CD14-positive monocyte (primary cell): ENCODE results near the gene PPFIA4. TPM values are rescaled to one million over a fixed set of nuclear protein-coding genes. Genes with fewer than 3 reads are reported as not detected.
A peak's percentile ranks its signal among the peaks of the same experiment; 100 is the strongest.

ENCODE experiments used
- DNase-seq, 3 donors: peaks; one replicate each; pipeline ENCODE4 v3.0.0-alpha.2; 2011 to 2022
- H2AFZ ChIP-seq: 2 replicates; pipeline ENCODE4 v1.6.0; 2012; ENCODE audit warnings: mild to moderate bottlenecking, low read depth, low read length, inconsistent platforms; ENCODE audit not compliant: insufficient read depth, poor library complexity, severe bottlenecking
- H3K27ac ChIP-seq, 2 donors: 1 replicate in 1 of 2; 2 replicates in 1 of 2; pipeline ENCODE4 v1.5.1; 2012 to 2013; ENCODE audit warnings: low read length in 2 of 2, control low read depth in 1 of 2, inconsistent platforms in 1 of 2, low read depth in 1 of 2, mild to moderate bottlenecking in 1 of 2
- H3K27me3 ChIP-seq, 2 donors: one replicate each; pipeline versions ENCODE4 v1.6.0 to v1.6.1; 2011 to 2013; ENCODE audit warnings: low read length in 2 of 2; ENCODE audit not compliant: control insufficient read depth in 2 of 2, insufficient read depth in 2 of 2
- H3K36me3 ChIP-seq, 2 donors: replicated peaks in 1 of 2; 1 replicate in 1 of 2; 2 replicates in 1 of 2; pipeline versions ENCODE4 v1.5.1 to v1.6.1; 2012 to 2013; ENCODE audit warnings: low read length in 2 of 2, control low read depth in 1 of 2, inconsistent platforms in 1 of 2, mild to moderate bottlenecking in 1 of 2; ENCODE audit not compliant: insufficient read depth in 2 of 2, control insufficient read depth in 1 of 2
- H3K4me1 ChIP-seq, 2 donors: 1 replicate in 1 of 2; 2 replicates in 1 of 2; pipeline versions ENCODE4 v1.5.1 to v1.6.1; 2012 to 2013; ENCODE audit warnings: low read length in 2 of 2, control low read depth in 1 of 2, inconsistent platforms in 1 of 2, mild to moderate bottlenecking in 1 of 2, moderate library complexity in 1 of 2; ENCODE audit not compliant: insufficient read depth in 2 of 2, control insufficient read depth in 1 of 2
- H3K4me2 ChIP-seq: replicated peaks from 2 replicates; pipeline ENCODE3; 2012; ENCODE audit warnings: low read length, moderate library complexity, mild to moderate bottlenecking; ENCODE audit not compliant: poor library complexity, severe bottlenecking; ENCODE audit errors: extremely low read depth
- H3K4me3 ChIP-seq, 3 experiments: fragments of 200-600 bp in 1 of 3; sonication (generic) in 1 of 3; replicated peaks in 1 of 3; 1 replicate in 2 of 3; 2 replicates in 1 of 3; pipeline ENCODE4 v1.5.1; 2011 to 2013; ENCODE audit warnings: low read length in 3 of 3, mild to moderate bottlenecking in 3 of 3, control low read depth in 2 of 3, low read depth in 2 of 3, inconsistent platforms in 1 of 3, moderate library complexity in 1 of 3
- H3K79me2 ChIP-seq: 2 replicates; pipeline ENCODE4 v1.6.0; 2012; ENCODE audit warnings: mild to moderate bottlenecking, control low read depth, inconsistent platforms, low read length, moderate library complexity; ENCODE audit not compliant: insufficient read depth
- H3K9ac ChIP-seq: 2 replicates; pipeline ENCODE4 v1.6.0; 2017; ENCODE audit warnings: low read length, mild to moderate bottlenecking; ENCODE audit not compliant: insufficient read depth, poor library complexity, severe bottlenecking
- H3K9me3 ChIP-seq, 2 donors: replicated peaks in 1 of 2; 1 replicate in 1 of 2; 2 replicates in 1 of 2; pipeline versions ENCODE4 v1.5.1 to v1.6.1; 2012 to 2013; ENCODE audit warnings: low read length in 2 of 2, control low read depth in 1 of 2; ENCODE audit not compliant: control insufficient read depth in 1 of 2, insufficient read depth in 1 of 2
- H4K20me1 ChIP-seq: 2 replicates; pipeline ENCODE4 v1.6.0; 2012; ENCODE audit warnings: mild to moderate bottlenecking, low read length, control low read depth, moderate library complexity; ENCODE audit not compliant: insufficient read depth
- H3K27ac Mint-ChIP-seq, 7 donors: one replicate each; pipeline ENCODE4 v1.8.0; 2020; ENCODE audit warnings: mild to moderate bottlenecking in 7 of 7, mixed read lengths in 7 of 7, moderate library complexity in 6 of 7, inconsistent platforms in 2 of 7
- H3K27me3 Mint-ChIP-seq, 3 donors: one replicate each; pipeline ENCODE4 v1.8.0; 2021 to 2022; ENCODE audit warnings: low read depth in 3 of 3, mild to moderate bottlenecking in 3 of 3, mixed read lengths in 3 of 3, moderate library complexity in 3 of 3, inconsistent platforms in 1 of 3
- H3K36me3 Mint-ChIP-seq, 2 donors: one replicate each; pipeline ENCODE4 v1.8.0; 2020; ENCODE audit warnings: mixed read lengths in 2 of 2, inconsistent platforms in 1 of 2, mild to moderate bottlenecking in 1 of 2
- H3K4me1 Mint-ChIP-seq: one replicate; pipeline ENCODE4 v1.8.0; 2020; ENCODE audit warnings: mild to moderate bottlenecking, mixed read lengths
- H3K4me3 Mint-ChIP-seq, 2 donors: one replicate each; pipeline ENCODE4 v1.8.0; 2020; ENCODE audit warnings: mild to moderate bottlenecking in 2 of 2, mixed read lengths in 2 of 2, moderate library complexity in 1 of 2
- H3K9me3 Mint-ChIP-seq, 7 donors: one replicate each; pipeline ENCODE4 v1.8.0; 2020 to 2022; ENCODE audit warnings: mixed read lengths in 7 of 7, mild to moderate bottlenecking in 6 of 7, moderate library complexity in 6 of 7, inconsistent platforms in 2 of 7
- WGBS: methylation state at CpG from one replicate; pipeline ENCODE4 v1.1.5; 2013; ENCODE audit warnings: missing lambda C conversion rate; ENCODE audit not compliant: insufficient coverage; 5-methylcytosine and 5-hydroxymethylcytosine counted together
- intact Hi-C, 2 donors: fragments of 100-400 bp; cut with micrococcal nuclease; formaldehyde crosslinking; loops; one replicate each; pipeline versions ENCODE4 v1.15.0 to v1.15.1; 2023
- polyA plus RNA-seq, 3 donors: library from polyadenylated mRNA; depleted of rRNA in 1 of 3; unstranded in 2 of 3; stranded (reverse) in 1 of 3; fragments of 300-500 nt in 2 of 3; fragments of >200 nt in 1 of 3; fragmentation: Illumina TruSeq in 2 of 3; gene quantifications; 1 replicate in 2 of 3; 2 replicates in 1 of 3; pipeline ENCODE4 v1.2.3, GENCODE V29; 2012 to 2021
- TF ChIP-seq, protein P1 (sequence below): fragments of 200-600 bp; IDR thresholded peaks from one replicate; pipeline ENCODE4 v1.8.0; 2022; ENCODE audit warnings: antibody characterized with exemption, mild to moderate bottlenecking

Gene PPFIA4
- polyA plus RNA-seq, 3 donors = 0.52 to 1.0 (median 0.97) TPM

GRCh38 chr1:203059485-203059884 is 33.2 kb downstream of the PPFIA4 start:
- Histone ChIP-seq H2AFZ (no peak overlapping the region), H3K4me1 (peaks cover 66 to 69% of the 10 kb centered on the region in 2 donors), H3K4me2 (peak overlapping the region; percentile 72), H4K20me1 (no peaks in the 10 kb centered on the region), H3K9me3 (no peaks in the 10 kb centered on the region), H3K79me2 (peaks cover 6% of the 10 kb centered on the region), H3K27me3 (no peaks in the 10 kb centered on the region), H3K36me3 (no peaks in the 10 kb centered on the region), H3K27ac (peak overlapping the region; percentile 56 to 57), H3K4me3 (peak overlapping the region in 2 of 3 experiments; percentile 4 to 55), H3K9ac (peak overlapping the region; percentile 4)
- Mint-ChIP-seq H3K4me1 (peaks cover 79% of the 10 kb centered on the region), H3K36me3 (peaks cover 9 to 21% of the 10 kb centered on the region in 2 donors), H3K4me3 (peak overlapping the region; percentile 53 to 82), H3K27me3 (peaks cover 0 to 3% (median 0%) of the 10 kb centered on the region in 3 donors), H3K9me3 (peaks cover 0 to 2% (median 0%) of the 10 kb centered on the region in 7 donors), H3K27ac (peak overlapping the region; percentile 70 to 93 (median 83))
- TF ChIP-seq, protein P1, sequence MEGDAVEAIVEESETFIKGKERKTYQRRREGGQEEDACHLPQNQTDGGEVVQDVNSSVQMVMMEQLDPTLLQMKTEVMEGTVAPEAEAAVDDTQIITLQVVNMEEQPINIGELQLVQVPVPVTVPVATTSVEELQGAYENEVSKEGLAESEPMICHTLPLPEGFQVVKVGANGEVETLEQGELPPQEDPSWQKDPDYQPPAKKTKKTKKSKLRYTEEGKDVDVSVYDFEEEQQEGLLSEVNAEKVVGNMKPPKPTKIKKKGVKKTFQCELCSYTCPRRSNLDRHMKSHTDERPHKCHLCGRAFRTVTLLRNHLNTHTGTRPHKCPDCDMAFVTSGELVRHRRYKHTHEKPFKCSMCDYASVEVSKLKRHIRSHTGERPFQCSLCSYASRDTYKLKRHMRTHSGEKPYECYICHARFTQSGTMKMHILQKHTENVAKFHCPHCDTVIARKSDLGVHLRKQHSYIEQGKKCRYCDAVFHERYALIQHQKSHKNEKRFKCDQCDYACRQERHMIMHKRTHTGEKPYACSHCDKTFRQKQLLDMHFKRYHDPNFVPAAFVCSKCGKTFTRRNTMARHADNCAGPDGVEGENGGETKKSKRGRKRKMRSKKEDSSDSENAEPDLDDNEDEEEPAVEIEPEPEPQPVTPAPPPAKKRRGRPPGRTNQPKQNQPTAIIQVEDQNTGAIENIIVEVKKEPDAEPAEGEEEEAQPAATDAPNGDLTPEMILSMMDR = peak; percentile 21
- DNase-seq = peak; percentile 20 to 53 (median 32)
- intact Hi-C loops = no loop called here
- no CpG with 5 or more reads among the region's 2 CpGs for WGBS

DNA sequence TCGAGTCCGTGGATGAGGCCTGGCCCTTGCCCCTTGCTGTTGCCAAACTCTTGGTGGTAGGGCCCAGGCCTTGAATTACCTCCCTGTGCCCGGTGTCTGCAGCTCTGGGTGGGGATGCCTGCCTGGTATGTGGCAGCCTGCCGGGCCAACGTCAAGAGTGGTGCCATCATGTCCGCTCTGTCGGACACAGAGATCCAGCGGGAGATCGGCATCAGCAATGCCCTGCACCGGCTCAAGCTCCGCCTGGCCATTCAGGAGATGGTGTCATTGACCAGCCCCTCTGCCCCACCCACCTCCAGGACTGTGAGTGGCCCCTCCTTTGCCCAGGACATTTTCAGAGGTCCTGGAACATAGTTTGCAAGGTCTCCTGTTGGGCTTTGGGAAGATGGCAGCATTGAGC is 33.8 kb downstream of the PPFIA4 start:
- Histone ChIP-seq H4K20me1 (no peaks in the 10 kb centered on the region), H3K4me1 (peaks cover 66 to 69% of the 10 kb centered on the region in 2 donors), H3K27me3 (no peaks in the 10 kb centered on the region), H2AFZ (no peak overlapping the region), H3K79me2 (peaks cover 6% of the 10 kb centered on the region), H3K4me3 (peak overlapping the region in 1 of 3 experiments; percentile 55), H3K36me3 (no peaks in the 10 kb centered on the region), H3K27ac (no peak overlapping the region), H3K4me2 (peak overlapping the region; percentile 72), H3K9me3 (no peaks in the 10 kb centered on the region), H3K9ac (no peak overlapping the region)
- Mint-ChIP-seq H3K9me3 (peaks cover 0 to 2% (median 0%) of the 10 kb centered on the region in 7 donors), H3K36me3 (peaks cover 13 to 27% of the 10 kb centered on the region in 2 donors), H3K27me3 (peaks cover 0 to 3% (median 0%) of the 10 kb centered on the region in 3 donors), H3K4me3 (peak overlapping the region in 1 of 2 donors; percentile 53), H3K27ac (peak overlapping the region in 2 of 7 donors; percentile 58 to 59), H3K4me1 (peaks cover 79% of the 10 kb centered on the region)
- WGBS = 92% methylated on average over 3 of the region's 11 CpGs
- intact Hi-C loops = no loop called here
- TF ChIP-seq, protein P1 = no peak
- DNase-seq = no peak
